GM12878 (cell line): Measurements from ENCODE around the gene ANXA5. TPM values are rescaled to one million over a fixed set of nuclear protein-coding genes. Genes with fewer than 3 reads are reported as not detected.

ENCODE experiments used
- ATAC-seq: fragments of 200-7000 bp; cut with Tn5 transposase; 3 replicates; pipeline ENCODE4 v1.9.1; 2020; ENCODE audit warnings: mild to moderate bottlenecking, moderate library complexity
- BruUV-seq: library from RNA; stranded (reverse); fragments of 400-500 nt; replicated peaks from 2 replicates; lab custom pipeline; 2021; lab: Mats Ljungman, UMichigan
- CTCF ChIA-PET: fragments of 300-600 bp; sonication (Branson Sonifier 250); formaldehyde crosslinking; extraction: SDS; loops from one replicate; lab custom pipeline; 2021; ENCODE audit warnings: inconsistent platforms; lab: Yijun Ruan, JAX
- POLR2A ChIA-PET: fragments of 350-600 bp; formaldehyde crosslinking; extraction: SDS; loops from one replicate; lab custom pipeline; 2021; ENCODE audit warnings: inconsistent platforms; lab: Charles Lee
- RAD21 ChIA-PET: fragments of 300-600 bp; sonication (Branson Sonifier 250); formaldehyde crosslinking; loops from one replicate; lab custom pipeline; 2023; ENCODE audit warnings: antibody characterized with exemption; ENCODE audit not compliant: unreplicated experiment; lab: Charles Lee
- SMC1A ChIA-PET: fragments of 300-600 bp; sonication (Branson Sonifier 250); formaldehyde crosslinking; loops from one replicate; lab custom pipeline; 2023; ENCODE audit not compliant: unreplicated experiment, uncharacterized antibody; lab: Charles Lee
- DNase-seq: peaks from one replicate; pipeline ENCODE4 v3.0.0-alpha.2; 2011; ENCODE audit warnings: low read depth, low spot score
- FAIRE-seq: peaks from 3 replicates; lab custom pipeline; 2011; peaks lifted over from hg19 to GRCh38; lab: Jason Lieb, UNC
- H2AFZ ChIP-seq: 2 replicates; pipeline ENCODE4 v1.6.0; 2011; ENCODE audit warnings: low read depth, low read length, control low read depth; ENCODE audit not compliant: control insufficient read depth
- H3K27ac ChIP-seq: 2 replicates; pipeline ENCODE4 v1.5.1; 2011; ENCODE audit warnings: control low read depth; ENCODE audit not compliant: control insufficient read depth, insufficient read depth
- H3K27me3 ChIP-seq, 2 experiments: replicated peaks in 1 of 2; 2 replicates each; pipeline versions ENCODE4 v1.6.0 to v1.6.1; 2011; ENCODE audit warnings: low read length in 1 of 2; ENCODE audit not compliant: control insufficient read depth in 2 of 2, insufficient read depth in 2 of 2
- H3K36me3 ChIP-seq, 2 experiments: 2 replicates each; pipeline ENCODE4 v1.5.1; 2011; ENCODE audit warnings: low read length in 1 of 2; ENCODE audit not compliant: control insufficient read depth in 2 of 2, insufficient read depth in 2 of 2
- H3K4me1 ChIP-seq: 2 replicates; pipeline ENCODE4 v1.6.1; 2011; ENCODE audit warnings: mild to moderate bottlenecking, low read length, moderate library complexity, mixed read lengths; ENCODE audit not compliant: control insufficient read depth, insufficient read depth
- H3K4me2 ChIP-seq: 2 replicates; pipeline ENCODE4 v1.6.0; 2011; ENCODE audit warnings: control low read depth; ENCODE audit not compliant: control insufficient read depth, insufficient read depth
- H3K4me3 ChIP-seq: fragments of 200-600 bp; sonication (generic); 2 replicates; pipeline ENCODE4 v1.5.1; 2016
- H3K79me2 ChIP-seq: 2 replicates; pipeline ENCODE4 v1.6.0; 2011; ENCODE audit warnings: low read length; ENCODE audit not compliant: control insufficient read depth, insufficient read depth
- H3K9ac ChIP-seq: 2 replicates; pipeline ENCODE4 v1.8.0; 2011; ENCODE audit warnings: low read length, control low read depth, mixed read lengths; ENCODE audit not compliant: control insufficient read depth, insufficient read depth
- H3K9me3 ChIP-seq: replicated peaks from 3 replicates; pipeline ENCODE4 v1.5.1; 2011; ENCODE audit warnings: mild to moderate bottlenecking, low read length; ENCODE audit not compliant: control insufficient read depth, insufficient read depth
- H4K20me1 ChIP-seq: 2 replicates; pipeline ENCODE4 v1.6.0; 2011; ENCODE audit not compliant: control insufficient read depth, insufficient read depth
- ATF7 ChIP-seq: fragments of 450-650 bp; IDR thresholded peaks from 2 replicates; pipeline ENCODE4 v1.6.1; 2016; ENCODE audit warnings: low read depth, mild to moderate bottlenecking
- BCL11A ChIP-seq: IDR thresholded peaks from 2 replicates; pipeline ENCODE4 v1.6.1; 2011; ENCODE audit warnings: low read depth, low read length
- BHLHE40 ChIP-seq, 2 experiments: fragments of 450-650 bp in 1 of 2; IDR thresholded peaks; 2 replicates each; pipeline ENCODE4 v1.6.1; 2011 to 2017; ENCODE audit warnings: low read depth in 2 of 2, borderline replicate concordance in 1 of 2, improper control_type of control experiment in 1 of 2, low read length in 1 of 2, mild to moderate bottlenecking in 1 of 2
- CHD4 ChIP-seq: fragments of 200-600 bp; sonication (generic); IDR thresholded peaks from 2 replicates; pipeline ENCODE4 v1.6.1; 2016; ENCODE audit warnings: mild to moderate bottlenecking
- CREM ChIP-seq: IDR thresholded peaks from 2 replicates; pipeline ENCODE4 v1.6.1; 2014; ENCODE audit warnings: antibody characterized with exemption, low read depth
- GATAD2B ChIP-seq: fragments of 450-650 bp; conservative IDR thresholded peaks from 2 replicates; pipeline ENCODE4 v1.6.1; 2017; ENCODE audit warnings: low read depth, mild to moderate bottlenecking, moderate library complexity
- JUNB ChIP-seq: IDR thresholded peaks from 2 replicates; pipeline ENCODE4 v1.6.1; 2016; ENCODE audit warnings: antibody characterized with exemption, mild to moderate bottlenecking
- JUND ChIP-seq: IDR thresholded peaks from 2 replicates; pipeline ENCODE4 v1.6.1; 2012; ENCODE audit warnings: low read depth, mild to moderate bottlenecking, low read length, improper control_type of control experiment, moderate library complexity
- KDM1A ChIP-seq: fragments of 200-600 bp; sonication (generic); IDR thresholded peaks from 2 replicates; pipeline ENCODE4 v1.6.1; 2016; ENCODE audit warnings: borderline replicate concordance
- MEF2A ChIP-seq: IDR thresholded peaks from 2 replicates; pipeline ENCODE4 v1.6.1; 2011; ENCODE audit warnings: low read depth, mild to moderate bottlenecking, low read length, moderate library complexity; ENCODE audit not compliant: insufficient read depth
- MTA2 ChIP-seq: fragments of 450-650 bp; IDR thresholded peaks from 2 replicates; pipeline ENCODE4 v1.6.1; 2016; ENCODE audit warnings: low read depth, mild to moderate bottlenecking, moderate library complexity
- MTA3 ChIP-seq: IDR thresholded peaks from 2 replicates; pipeline ENCODE4 v1.6.1; 2012; ENCODE audit warnings: low read length, inconsistent platforms, borderline replicate concordance
- NR2C2 ChIP-seq: IDR thresholded peaks from 2 replicates; pipeline ENCODE4 v1.6.1; 2011; ENCODE audit warnings: borderline replicate concordance, low read depth; ENCODE audit not compliant: control insufficient read depth, insufficient read length
- NR2F1 ChIP-seq: fragments of 450-650 bp; conservative IDR thresholded peaks from 2 replicates; pipeline ENCODE4 v1.6.1; 2017; ENCODE audit warnings: mild to moderate bottlenecking
- PAX5 ChIP-seq: IDR thresholded peaks from 2 replicates; pipeline ENCODE4 v1.6.1; 2011; ENCODE audit warnings: low read depth, low read length, borderline replicate concordance
- TCF3 ChIP-seq: IDR thresholded peaks from 2 replicates; pipeline ENCODE4 v1.6.1; 2012; ENCODE audit warnings: low read depth, mild to moderate bottlenecking, low read length, borderline replicate concordance; ENCODE audit not compliant: insufficient read depth
- WRNIP1 ChIP-seq: IDR thresholded peaks from 2 replicates; pipeline ENCODE4 v1.6.1; 2011; ENCODE audit warnings: low read depth, low read length, improper control_type of control experiment, borderline replicate concordance
- WGBS: methylation state at CpG from one replicate; pipeline ENCODE4 v1.1.6; 2016; ENCODE audit warnings: low lambda C conversion rate; ENCODE audit not compliant: insufficient replicate concordance, insufficient coverage; ENCODE audit errors: missing lambda C conversion rate; 5-methylcytosine and 5-hydroxymethylcytosine counted together
- in situ Hi-C: fragments of 300-500 bp; cut with MboI; formaldehyde crosslinking; loops from 9 replicates; pipeline ENCODE4 v1.14.3; 2018; ENCODE audit warnings: mixed read lengths
- intact Hi-C: fragments of 100-400 bp; cut with micrococcal nuclease; formaldehyde crosslinking; loops from one replicate; pipeline ENCODE4 v1.14.2; 2022; ENCODE audit not compliant: unreplicated experiment
- polyA plus RNA-seq, 11 experiments: library from polyadenylated mRNA; depleted of rRNA in 4 of 11; unstranded in 6 of 11; stranded (reverse) in 5 of 11; fragments of >200 nt; fragmentation: Nextera tagmentation in 4 of 11; fragmentation: Illumina TruSeq in 1 of 11; extraction: Ambion mirVana in 4 of 11; extraction: Trizol in 1 of 11; gene quantifications; 1 replicate in 1 of 11; 2 replicates in 10 of 11; pipeline versions ENCODE4 v1.2.1 to v1.2.3, GENCODE V29; 2011 to 2016; ENCODE audit warnings: inconsistent platforms in 2 of 11, missing spikeins in 2 of 11, low read depth in 1 of 11
- total RNA-seq, 4 experiments: library from RNA; depleted of rRNA in 3 of 4; stranded (reverse); fragments of >200 nt in 3 of 4; fragmentation: Illumina TruSeq in 1 of 4; extraction: Trizol in 1 of 4; gene quantifications; 2 replicates each; pipeline versions ENCODE4 v1.2.1 to v1.2.3, GENCODE V29; 2013 to 2021
- TF ChIP-seq, protein P1 (sequence below): fragments of 450-650 bp; formaldehyde crosslinking; IDR thresholded peaks from 2 replicates; pipeline ENCODE4 v1.5.0; 2022; ENCODE audit warnings: mild to moderate bottlenecking, missing genetic modification characterization
- TF ChIP-seq, protein P2 (sequence below): IDR thresholded peaks from 2 replicates; pipeline ENCODE4 v1.6.1; 2012; ENCODE audit warnings: low read depth, low read length, improper control_type of control experiment
- TF ChIP-seq, protein P3 (sequence below): fragments of 450-650 bp; IDR thresholded peaks from 2 replicates; pipeline ENCODE4 v1.6.1; 2017; ENCODE audit warnings: low read depth, mild to moderate bottlenecking, moderate library complexity

The ANXA5 gene
- total and polyA plus RNA-seq, 10 of the 15 experiments (the other 5 are each of a cell fraction or from before 2014, with no cell fraction given): 101 to 249 (median 169) TPM

DNA sequence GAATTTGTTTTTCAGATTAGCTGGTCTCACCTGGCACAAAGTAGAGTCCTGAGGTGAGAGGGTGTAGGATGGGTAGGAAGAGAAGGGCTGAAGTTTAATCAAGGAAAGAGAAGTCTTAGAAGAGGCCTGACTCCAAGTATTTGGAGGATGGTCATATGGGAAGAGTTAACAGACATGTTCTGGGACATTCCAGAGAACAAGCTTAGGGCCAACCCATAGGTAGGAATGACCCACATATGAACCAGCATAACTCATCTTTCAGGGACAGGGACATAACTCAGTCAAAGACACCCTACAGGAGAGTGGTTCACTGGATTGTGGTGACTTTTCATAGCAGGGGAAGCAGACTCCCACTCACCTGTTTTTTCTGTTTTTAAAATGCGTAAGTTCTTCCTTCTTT lies 27.9 kb upstream of the ANXA5 start (continued):
- TF ChIP-seq, protein P1, sequence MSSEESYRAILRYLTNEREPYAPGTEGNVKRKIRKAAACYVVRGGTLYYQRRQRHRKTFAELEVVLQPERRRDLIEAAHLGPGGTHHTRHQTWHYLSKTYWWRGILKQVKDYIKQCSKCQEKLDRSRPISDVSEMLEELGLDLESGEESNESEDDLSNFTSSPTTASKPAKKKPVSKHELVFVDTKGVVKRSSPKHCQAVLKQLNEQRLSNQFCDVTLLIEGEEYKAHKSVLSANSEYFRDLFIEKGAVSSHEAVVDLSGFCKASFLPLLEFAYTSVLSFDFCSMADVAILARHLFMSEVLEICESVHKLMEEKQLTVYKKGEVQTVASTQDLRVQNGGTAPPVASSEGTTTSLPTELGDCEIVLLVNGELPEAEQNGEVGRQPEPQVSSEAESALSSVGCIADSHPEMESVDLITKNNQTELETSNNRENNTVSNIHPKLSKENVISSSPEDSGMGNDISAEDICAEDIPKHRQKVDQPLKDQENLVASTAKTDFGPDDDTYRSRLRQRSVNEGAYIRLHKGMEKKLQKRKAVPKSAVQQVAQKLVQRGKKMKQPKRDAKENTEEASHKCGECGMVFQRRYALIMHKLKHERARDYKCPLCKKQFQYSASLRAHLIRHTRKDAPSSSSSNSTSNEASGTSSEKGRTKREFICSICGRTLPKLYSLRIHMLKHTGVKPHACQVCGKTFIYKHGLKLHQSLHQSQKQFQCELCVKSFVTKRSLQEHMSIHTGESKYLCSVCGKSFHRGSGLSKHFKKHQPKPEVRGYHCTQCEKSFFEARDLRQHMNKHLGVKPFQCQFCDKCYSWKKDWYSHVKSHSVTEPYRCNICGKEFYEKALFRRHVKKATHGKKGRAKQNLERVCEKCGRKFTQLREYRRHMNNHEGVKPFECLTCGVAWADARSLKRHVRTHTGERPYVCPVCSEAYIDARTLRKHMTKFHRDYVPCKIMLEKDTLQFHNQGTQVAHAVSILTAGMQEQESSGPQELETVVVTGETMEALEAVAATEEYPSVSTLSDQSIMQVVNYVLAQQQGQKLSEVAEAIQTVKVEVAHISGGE (CRISPR knock-in tag): no peak
- TF ChIP-seq PAX5 (no peak), JUNB (no peak), JUND (no peak), ATF7 (no peak), NR2C2 (no peak), MTA2 (no peak), BCL11A (no peak), TCF3 (no peak), MEF2A (no peak)

DNA sequence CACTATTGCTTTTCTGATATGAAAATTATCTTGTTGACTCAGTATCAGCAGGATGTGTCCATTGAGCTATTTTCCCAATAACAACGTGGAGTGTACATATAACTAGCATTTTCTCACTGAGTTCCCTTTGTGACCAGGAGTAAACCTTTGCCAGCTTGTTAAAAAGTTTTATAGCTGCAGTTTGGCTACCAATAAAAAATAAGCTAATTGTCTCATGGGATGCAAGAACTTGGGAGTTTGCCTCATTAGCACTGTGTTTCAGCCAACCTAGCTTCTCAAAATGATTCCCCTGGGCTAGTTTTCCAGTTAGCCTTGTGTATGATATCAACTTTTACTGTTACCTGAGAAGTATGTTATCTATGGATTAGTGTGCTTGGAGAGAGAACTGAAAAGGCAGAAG lies 24.9 kb upstream of the ANXA5 start:
- Histone ChIP-seq H3K4me3 (no peak overlapping the region), H3K79me2 (no peaks in the 10 kb centered on the region), H4K20me1 (no peaks in the 10 kb centered on the region), H3K36me3 (no peaks in the 10 kb centered on the region), H3K4me2 (no peak overlapping the region), H2AFZ (no peak overlapping the region), H3K27me3 (no peaks in the 10 kb centered on the region; a peak in 1 of 4 replicates), H3K27ac (no peak overlapping the region), H3K9ac (no peak overlapping the region), H3K9me3 (no peaks in the 10 kb centered on the region), H3K4me1 (peaks cover 3% of the 10 kb centered on the region)
- FAIRE-seq (peak; percentile 72), ATAC-seq (no peak), DNase-seq (no peak)
- BruUV-seq: no TSS peak
- WGBS: 0% methylated on average over 1 of the region's 1 CpG
- CTCF ChIA-PET: interaction anchor here (0.9 to 1.3 kb wide), 4 partner anchors 9 to 65 kb away, joined by 3 to 7 read pairs (median 3); no protein-coding TSS in a partner anchor
- intact Hi-C loops: no loop called here
- RAD21 ChIA-PET: no interaction called here
- SMC1A ChIA-PET: interaction anchor here (1.0 to 1.3 kb wide), 3 partner anchors 9 to 10 kb away, joined by 3 to 5 read pairs (median 3); no protein-coding TSS in a partner anchor
- POLR2A ChIA-PET: interaction anchor here (0.8 kb wide), 1 partner anchor 521 kb away, joined by 3 read pairs; no protein-coding TSS in a partner anchor
- in situ Hi-C loops: no loop called here
- TF ChIP-seq MTA3 (no peak), BHLHE40 (IDR thresholded peaks at IDR 0.05; ENCODE audit: borderline replicate concordance in 1 of 2, low read depth in 2 of 2, low read length in 1 of 2) (no peak), NR2F1 (no peak), TCF3 (no peak), ATF7 (no peak), CHD4 (no peak), WRNIP1 (no peak), CREM (no peak), KDM1A (no peak), GATAD2B (no peak)
- TF ChIP-seq, protein P2, sequence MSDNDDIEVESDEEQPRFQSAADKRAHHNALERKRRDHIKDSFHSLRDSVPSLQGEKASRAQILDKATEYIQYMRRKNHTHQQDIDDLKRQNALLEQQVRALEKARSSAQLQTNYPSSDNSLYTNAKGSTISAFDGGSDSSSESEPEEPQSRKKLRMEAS: no peak
- TF ChIP-seq, protein P3, sequence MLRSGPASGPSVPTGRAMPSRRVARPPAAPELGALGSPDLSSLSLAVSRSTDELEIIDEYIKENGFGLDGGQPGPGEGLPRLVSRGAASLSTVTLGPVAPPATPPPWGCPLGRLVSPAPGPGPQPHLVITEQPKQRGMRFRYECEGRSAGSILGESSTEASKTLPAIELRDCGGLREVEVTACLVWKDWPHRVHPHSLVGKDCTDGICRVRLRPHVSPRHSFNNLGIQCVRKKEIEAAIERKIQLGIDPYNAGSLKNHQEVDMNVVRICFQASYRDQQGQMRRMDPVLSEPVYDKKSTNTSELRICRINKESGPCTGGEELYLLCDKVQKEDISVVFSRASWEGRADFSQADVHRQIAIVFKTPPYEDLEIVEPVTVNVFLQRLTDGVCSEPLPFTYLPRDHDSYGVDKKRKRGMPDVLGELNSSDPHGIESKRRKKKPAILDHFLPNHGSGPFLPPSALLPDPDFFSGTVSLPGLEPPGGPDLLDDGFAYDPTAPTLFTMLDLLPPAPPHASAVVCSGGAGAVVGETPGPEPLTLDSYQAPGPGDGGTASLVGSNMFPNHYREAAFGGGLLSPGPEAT: no peak
